Activated CD4-positive, alpha-beta T cell treated with anti-CD3 and anti-CD28 coated beads for 48 hours (primary cell): ENCODE data around the gene REG3A.

Experiments
- DNase-seq: peaks from one replicate; pipeline ENCODE4 v3.0.0-alpha.2; 2020

Gene REG3A

DNA sequence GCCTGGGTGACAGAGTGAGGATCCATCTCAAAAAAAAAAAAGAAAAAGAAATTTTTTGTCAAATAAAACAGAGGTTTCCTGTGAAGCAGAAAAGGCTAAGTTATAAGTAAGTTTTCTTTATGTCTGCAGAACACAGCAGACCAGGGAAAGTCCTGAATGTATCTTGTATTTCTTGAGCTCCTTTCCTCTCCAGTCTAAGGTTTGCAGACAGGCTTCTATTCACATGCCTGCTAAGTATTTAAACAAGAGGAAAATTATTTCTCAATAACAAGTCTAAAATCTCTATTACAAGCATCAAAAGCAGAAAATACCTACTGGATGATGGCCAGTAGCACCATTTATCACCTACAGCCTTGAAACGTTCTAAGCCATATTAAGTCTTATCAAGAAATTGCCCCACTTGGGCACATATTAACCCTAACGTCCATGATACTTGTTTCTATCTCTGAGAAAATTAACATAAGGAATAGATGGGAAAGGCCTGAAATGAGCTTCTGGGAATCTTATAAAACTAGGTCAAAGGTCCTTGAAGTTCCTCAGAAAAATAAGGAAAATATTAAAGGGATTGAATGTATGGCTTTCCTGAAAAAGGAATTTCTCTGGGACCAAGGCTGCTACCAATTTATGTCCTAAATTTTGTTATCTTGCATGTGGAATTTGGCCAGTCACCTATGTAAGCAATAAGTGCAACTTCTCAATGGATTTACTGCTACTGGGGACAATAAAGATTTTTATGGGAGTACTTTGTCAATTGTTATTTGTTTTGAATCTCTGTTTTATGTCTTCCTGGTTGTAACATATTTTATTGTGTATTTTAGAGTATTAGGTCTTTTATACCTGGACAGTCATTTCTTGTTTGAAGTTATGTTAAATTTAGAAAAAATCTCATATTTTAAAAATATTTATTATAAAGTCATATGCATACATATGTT is 42.3 kb downstream of the REG3A start:
- DNase-seq = no peak

DNA sequence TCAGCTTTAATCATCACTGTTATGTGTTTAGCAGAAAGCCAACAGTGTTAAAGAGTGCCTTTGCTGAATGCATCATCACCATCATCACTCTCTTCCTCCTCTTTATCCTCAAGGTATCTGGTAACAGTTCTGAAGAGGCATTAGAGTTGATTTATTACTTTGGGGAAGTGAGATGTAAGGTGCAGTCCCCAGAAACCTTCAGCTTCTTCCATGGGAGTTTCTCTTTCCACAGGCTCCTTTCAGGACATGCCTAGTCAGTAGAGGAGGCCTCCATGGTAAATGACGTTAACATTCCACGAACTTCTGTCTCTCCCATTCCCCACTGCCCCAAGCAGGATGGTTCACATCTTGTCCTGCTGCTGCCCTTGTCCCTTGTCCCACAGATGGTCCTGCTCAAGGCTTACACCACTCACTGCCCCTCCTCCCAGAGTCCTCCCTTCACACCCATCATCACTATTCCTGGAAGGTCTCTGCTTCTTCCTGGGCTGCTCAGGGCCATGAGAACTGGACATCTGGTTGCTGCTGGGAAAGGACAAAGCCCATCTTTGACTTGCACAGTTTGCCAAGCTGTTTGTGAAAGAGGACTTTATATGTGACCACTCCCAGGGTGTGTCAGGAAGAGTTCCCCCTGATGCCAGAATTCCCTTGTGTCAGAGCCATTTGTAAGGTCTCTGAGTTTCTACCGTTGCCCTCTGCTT is 44.6 kb downstream of the REG3A start:
- DNase-seq = no peak

GRCh38 chr2:79112269-79112668 is 47.3 kb downstream of the REG3A start:
- no peak for DNase-seq
